HUES64 (cell line): ENCODE measurements around the gene AGO1.
"Not testable (repeated sequence)": the region's sequence is repeated elsewhere in the genome, so short reads cannot be mapped to it uniquely, and the experiment has no call there.

Experiments used
- H3K27ac ChIP-seq: 2 replicates; pipeline ENCODE4 v1.7.0; 2013; ENCODE audit warnings: low read depth, low read length, inconsistent platforms
- H3K27me3 ChIP-seq: 2 replicates; pipeline ENCODE4 v1.6.1; 2013; ENCODE audit warnings: mild to moderate bottlenecking, low read length; ENCODE audit not compliant: insufficient read depth
- H3K36me3 ChIP-seq: 2 replicates; pipeline ENCODE4 v1.6.1; 2013; ENCODE audit warnings: mild to moderate bottlenecking, low read length; ENCODE audit not compliant: insufficient read depth
- H3K4me1 ChIP-seq: 2 replicates; pipeline ENCODE4 v1.6.1; 2013; ENCODE audit warnings: mild to moderate bottlenecking, low read length, moderate library complexity; ENCODE audit not compliant: insufficient read depth
- H3K4me3 ChIP-seq: 2 replicates; pipeline ENCODE4 v1.5.1; 2013; ENCODE audit warnings: mild to moderate bottlenecking, low read length, moderate library complexity
- H3K9ac ChIP-seq: 2 replicates; pipeline ENCODE4 v1.6.1; 2013; ENCODE audit warnings: mild to moderate bottlenecking, low read depth, low read length
- H3K9me3 ChIP-seq: 2 replicates; pipeline ENCODE4 v1.6.1; 2013; ENCODE audit warnings: low read depth, low read length; ENCODE audit not compliant: insufficient read depth
- WGBS: fragments of 150-250, 120-280 bp; methylation state at CpG from one replicate; pipeline ENCODE4 v1.1.7; 2013; ENCODE audit warnings: missing lambda C conversion rate; 5-methylcytosine and 5-hydroxymethylcytosine counted together

AGO1 gene

DNA sequence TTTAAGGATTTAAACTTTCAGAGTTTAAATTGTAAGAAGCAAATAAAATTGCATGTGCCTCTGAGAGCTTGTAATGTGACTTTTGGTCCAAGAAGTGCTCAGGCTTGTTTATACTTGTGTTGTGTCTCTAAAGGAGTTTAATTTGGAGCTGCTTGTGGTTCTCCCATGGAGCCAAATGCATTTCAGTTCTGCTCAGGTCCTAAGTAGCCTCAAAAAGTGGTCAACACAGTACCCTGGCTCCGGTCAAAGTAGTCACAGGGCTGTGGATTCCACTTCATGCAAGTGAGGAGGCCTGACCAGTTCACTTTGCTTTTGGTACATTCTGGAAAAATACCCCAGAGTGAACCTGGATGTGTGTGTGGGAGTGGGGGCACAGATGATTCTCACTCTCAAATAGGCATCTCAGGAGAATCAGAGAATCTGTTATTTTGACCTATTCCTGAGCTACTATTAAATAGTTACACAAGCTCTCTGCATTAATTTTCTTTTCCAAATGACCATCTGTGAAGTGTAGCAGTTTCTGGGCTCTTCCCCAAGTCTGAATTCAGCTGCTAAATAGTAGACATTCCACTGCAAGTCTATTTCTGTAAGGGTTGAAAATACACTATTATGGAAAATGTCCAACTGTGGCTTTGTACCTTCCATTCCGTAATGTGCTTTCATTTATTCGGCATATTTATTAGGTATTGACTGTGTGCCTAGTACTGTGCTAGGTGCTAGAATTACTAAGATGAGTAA is 31.7 kb upstream of the AGO1 start:
- Histone ChIP-seq H3K36me3 (peaks cover 39% of the 10 kb centered on the region), H3K27ac (no peak overlapping the region), H3K4me3 (no peak overlapping the region), H3K4me1 (peaks cover 13% of the 10 kb centered on the region), H3K27me3 (no peaks in the 10 kb centered on the region), H3K9ac (no peak overlapping the region), H3K9me3 (no peaks in the 10 kb centered on the region)
- WGBS: 94% methylated on average over 3 of the region's 3 CpGs

DNA sequence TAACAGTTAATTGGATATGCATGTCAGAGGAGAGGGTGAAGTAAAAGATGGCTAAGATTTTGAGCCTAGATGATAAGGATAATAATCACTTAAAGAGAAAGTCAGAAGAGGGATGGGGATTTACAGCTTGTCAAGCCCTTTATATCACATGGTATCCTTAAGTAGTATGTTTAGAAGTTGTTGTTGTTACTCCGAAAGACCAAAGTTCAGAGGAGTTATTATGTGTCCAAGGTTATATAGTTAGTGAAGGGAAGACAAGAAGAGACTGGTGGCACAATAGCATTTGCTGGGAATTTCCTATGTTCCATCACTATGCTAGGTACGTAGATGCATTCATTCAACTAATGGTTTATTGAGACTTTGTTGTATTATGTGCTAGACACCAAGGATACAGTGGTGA is 30.8 kb upstream of the AGO1 start:
- Histone ChIP-seq H3K27me3 (no peaks in the 10 kb centered on the region), H3K9ac (no peak overlapping the region), H3K36me3 (peaks cover 39% of the 10 kb centered on the region), H3K9me3 (no peaks in the 10 kb centered on the region), H3K27ac (no peak overlapping the region), H3K4me1 (peaks cover 13% of the 10 kb centered on the region), H3K4me3 (no peak overlapping the region)
- 46% methylated on average over 2 of the region's 2 CpGs for WGBS

DNA sequence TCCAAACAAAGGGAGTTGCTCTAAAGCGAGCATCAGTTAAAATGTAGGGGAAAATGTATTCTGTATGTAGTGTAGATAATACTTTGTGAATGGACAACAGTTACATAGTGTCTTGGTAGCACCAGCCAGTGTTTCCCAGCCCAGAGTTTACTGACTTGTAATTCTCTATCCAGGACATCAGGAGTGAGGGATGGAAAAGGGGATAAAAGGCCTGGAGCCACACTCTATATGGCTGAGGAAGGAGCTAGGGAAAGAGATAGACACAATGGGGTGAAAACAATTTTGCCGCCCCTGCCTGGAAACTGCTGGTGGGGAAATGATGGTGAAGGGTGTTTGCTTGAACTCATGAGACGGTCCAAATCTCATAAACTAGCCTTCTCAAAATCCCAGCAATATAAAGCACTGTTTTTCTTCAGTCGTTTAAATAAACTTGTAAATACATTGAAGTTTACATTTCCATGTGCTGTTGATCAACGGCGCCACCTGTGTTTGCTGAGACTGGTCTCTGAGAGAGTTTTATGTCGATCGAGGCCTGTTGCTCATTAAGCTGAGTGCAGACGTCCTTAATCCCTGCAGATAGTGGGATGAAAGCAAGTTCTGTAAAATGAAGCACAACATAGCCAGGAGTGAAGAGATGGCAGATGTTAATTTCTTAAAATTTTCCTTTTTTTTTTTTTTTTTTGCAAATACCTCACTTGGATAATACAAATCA is 27.9 kb upstream of the AGO1 start:
- Histone ChIP-seq H3K27ac (no peak overlapping the region; the same call in 1 of the 2 replicates), H3K4me1 (peaks cover 6% of the 10 kb centered on the region; the same call in 1 of the 2 replicates), H3K9ac (no peak overlapping the region), H3K4me3 (no peak overlapping the region), H3K36me3 (peaks cover 32% of the 10 kb centered on the region), H3K27me3 (no peaks in the 10 kb centered on the region), H3K9me3 (no peaks in the 10 kb centered on the region)
- WGBS: 83% methylated on average over 8 of the region's 9 CpGs

DNA sequence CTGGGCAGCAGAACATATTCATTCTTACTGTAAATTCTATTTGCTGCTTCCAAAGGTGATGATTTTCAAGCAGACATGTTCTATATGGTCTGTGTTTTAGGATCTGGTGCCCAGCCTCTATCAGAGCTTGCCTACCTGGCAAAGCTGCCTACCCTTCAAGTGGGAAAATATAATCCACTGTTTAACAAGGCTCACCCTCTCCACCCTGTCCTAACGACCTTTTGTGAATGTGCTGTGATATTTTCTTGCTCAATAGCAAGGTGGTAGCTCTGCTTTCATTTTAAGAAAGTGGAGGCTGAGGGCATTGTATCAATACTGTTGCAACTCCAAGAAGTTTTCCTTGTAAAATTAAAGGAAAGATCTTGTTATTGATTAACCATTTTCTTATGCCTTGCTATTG is 26.0 kb upstream of the AGO1 start:
- Histone ChIP-seq H3K27me3 (no peaks in the 10 kb centered on the region), H3K36me3 (peaks cover 17% of the 10 kb centered on the region), H3K9ac (no peak overlapping the region), H3K4me1 (peaks cover 5% of the 10 kb centered on the region; the same call in 1 of the 2 replicates), H3K27ac (no peak overlapping the region), H3K4me3 (no peak overlapping the region), H3K9me3 (no peaks in the 10 kb centered on the region)
- 100% methylated on average over 1 of the region's 1 CpG for WGBS

DNA sequence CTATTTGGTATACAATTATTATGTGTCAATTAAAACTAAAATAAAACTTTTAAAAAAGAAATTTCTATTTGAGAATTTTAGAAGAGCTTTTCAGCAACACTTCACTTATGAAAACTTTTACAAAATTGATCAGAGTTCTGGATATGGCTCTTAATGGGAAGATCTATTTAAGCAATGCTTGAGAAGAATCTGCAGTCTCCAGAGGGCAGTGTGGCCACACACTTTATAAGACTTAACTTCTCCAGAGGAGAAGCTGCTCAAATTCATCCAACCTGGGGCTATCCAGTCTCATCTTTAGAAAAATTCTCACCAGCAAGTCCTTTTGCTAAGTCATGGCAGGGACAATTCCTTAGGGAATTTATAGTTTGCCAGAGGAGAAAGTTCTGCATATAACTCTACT is 25.2 kb upstream of the AGO1 start:
- Histone ChIP-seq H3K36me3 (peaks cover 11% of the 10 kb centered on the region), H3K27me3 (no peaks in the 10 kb centered on the region), H3K4me1 (peaks cover 5% of the 10 kb centered on the region; the same call in 1 of the 2 replicates), H3K4me3 (no peak overlapping the region), H3K9ac (no peak overlapping the region), H3K27ac (no peak overlapping the region), H3K9me3 (no peaks in the 10 kb centered on the region)

DNA sequence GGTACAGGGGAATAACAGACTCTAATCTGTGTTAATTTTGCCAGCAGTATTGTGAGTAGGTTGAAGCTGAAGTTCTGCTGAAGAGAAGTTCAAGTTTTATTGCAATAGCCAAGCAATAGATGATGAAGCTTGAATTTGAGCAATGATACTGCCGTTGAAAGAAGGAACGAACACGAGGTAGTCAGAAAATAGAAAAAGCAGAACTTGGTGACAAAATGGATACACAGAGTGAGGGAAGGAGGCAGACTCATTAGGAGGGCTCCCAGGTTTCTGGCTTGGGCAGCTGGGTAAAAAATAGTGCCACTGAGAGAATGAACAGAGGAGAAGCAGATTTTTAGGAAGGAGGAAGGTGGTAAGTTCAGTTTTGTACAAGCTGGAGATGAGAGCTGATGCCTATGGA is 22.3 kb upstream of the AGO1 start:
- no peaks in the 10 kb centered on the region for H3K36me3 ChIP-seq
- H3K4me3 ChIP-seq: no peak overlapping the region
- no peak overlapping the region for H3K9ac ChIP-seq
- 94% methylated on average over 3 of the region's 3 CpGs for WGBS
- H3K27ac ChIP-seq: no peak overlapping the region
- no peaks in the 10 kb centered on the region for H3K27me3 ChIP-seq
- no peaks in the 10 kb centered on the region for H3K4me1 ChIP-seq
- no peaks in the 10 kb centered on the region for H3K9me3 ChIP-seq

DNA sequence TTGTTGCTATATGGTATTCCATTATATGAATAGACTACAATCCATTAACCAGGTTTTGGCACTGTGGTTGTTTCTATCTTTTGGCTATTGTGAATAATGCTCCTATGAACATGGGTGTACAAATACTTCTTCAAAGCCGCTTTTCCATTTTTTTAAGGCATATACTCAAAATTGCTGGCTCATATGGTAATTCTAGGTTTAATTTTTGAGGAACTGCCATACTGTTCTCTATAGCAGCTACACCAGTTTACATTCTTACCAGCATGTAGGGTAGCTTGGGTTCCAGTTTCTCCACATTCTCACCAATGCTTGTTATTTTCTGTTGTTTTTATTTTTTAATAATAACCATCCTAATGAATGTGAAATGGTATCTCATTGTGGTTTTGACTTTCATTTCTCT is 19.9 kb upstream of the AGO1 start:
- Histone ChIP-seq H3K4me1 (no peaks in the 10 kb centered on the region), H3K9ac (no peak overlapping the region), H3K4me3 (no peak overlapping the region), H3K27ac (no peak overlapping the region), H3K27me3 (no peaks in the 10 kb centered on the region), H3K9me3 (no peaks in the 10 kb centered on the region), H3K36me3 (no peaks in the 10 kb centered on the region)
- WGBS: no CpG with 5 or more reads among the region's 1 CpG

DNA sequence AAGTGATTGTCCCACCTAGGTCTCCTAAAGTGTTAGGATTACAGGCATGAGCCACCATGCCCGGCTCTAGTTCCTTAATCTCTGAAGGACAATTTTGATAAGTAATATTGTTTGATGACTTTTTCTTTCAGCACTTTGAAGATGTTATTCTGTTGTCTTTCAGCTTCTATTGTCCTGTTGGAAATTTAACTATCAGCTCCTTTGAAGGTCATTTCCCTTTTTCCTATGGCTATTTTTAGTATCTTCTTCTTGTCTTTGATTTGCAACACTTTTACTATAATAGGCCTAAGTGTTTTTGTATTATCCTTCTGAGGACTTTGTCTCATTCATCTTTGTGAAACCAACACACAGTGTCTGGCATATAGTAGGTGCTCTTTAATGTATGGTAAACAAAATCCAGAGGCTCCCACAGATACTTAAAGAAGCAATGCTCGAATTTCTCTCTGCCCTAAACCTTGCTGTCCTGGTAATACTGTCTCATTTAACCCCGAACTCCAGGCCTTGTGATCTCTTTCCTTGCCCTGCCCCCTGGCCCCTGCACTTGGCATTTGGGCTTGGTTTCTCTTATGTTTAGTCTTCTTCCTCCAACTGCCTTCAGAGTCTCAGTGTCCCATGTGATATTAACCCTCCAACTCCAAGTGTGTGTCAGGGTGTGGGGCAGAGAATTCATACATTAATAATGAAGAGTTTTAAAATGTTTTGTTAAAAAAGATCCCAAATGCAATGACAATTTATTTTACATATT is 19.0 kb upstream of the AGO1 start:
- H3K4me3 ChIP-seq: no peak overlapping the region
- no peaks in the 10 kb centered on the region for H3K36me3 ChIP-seq
- H3K27me3 ChIP-seq: no peaks in the 10 kb centered on the region
- H3K9ac ChIP-seq: no peak overlapping the region
- no peaks in the 10 kb centered on the region for H3K4me1 ChIP-seq
- no peak overlapping the region for H3K27ac ChIP-seq
- WGBS: 84% methylated on average over 3 of the region's 3 CpGs
- H3K9me3 ChIP-seq: no peaks in the 10 kb centered on the region

DNA sequence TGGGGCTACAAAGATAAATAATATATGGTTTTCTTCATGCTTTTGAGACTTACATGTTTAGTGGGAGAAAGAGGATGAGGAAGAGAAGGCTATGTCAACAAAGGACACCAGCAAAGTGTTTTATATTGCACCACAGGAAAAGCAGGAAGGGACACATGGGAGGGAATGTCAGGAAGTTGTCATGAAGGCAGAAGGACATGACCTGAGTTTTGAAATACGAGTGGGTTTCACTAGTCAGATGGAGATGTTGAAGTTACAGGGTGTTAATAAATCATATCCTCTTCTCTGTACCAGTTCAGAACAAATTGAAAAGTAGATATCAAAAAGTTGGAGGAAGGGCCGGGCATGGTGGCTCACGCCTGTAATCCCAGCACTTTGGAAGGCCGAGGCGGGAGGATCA is 18.2 kb upstream of the AGO1 start:
- H3K4me3 ChIP-seq: no peak overlapping the region
- H3K36me3 ChIP-seq: no peaks in the 10 kb centered on the region
- H3K9me3 ChIP-seq: no peaks in the 10 kb centered on the region
- no peaks in the 10 kb centered on the region for H3K27me3 ChIP-seq
- 89% methylated on average over 5 of the region's 5 CpGs for WGBS
- H3K4me1 ChIP-seq: no peaks in the 10 kb centered on the region
- no peak overlapping the region for H3K9ac ChIP-seq
- H3K27ac ChIP-seq: no peak overlapping the region

DNA sequence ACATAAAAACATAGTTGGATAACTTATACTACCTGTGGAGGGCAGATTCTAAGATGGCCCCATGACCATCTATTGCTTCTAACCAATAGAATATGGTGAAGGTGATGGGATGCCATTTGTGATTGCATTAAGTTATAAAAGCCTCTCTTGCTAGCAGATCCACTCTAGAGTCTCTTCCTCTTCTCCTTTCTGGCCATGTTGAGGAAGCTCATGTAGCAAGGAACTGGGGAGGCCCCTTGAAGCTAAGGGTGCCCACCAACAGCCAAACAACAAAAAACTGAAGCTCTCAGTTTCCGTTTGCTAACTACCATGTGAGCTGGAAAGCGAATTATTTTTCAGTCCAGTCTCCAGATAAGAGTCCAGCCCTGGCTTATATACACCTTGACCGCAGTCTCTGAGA is 16.0 kb upstream of the AGO1 start:
- WGBS: 96% methylated on average over 3 of the region's 3 CpGs
- Histone ChIP-seq H3K27ac (no peak overlapping the region), H3K36me3 (no peaks in the 10 kb centered on the region), H3K9me3 (no peaks in the 10 kb centered on the region), H3K4me3 (no peak overlapping the region), H3K9ac (no peak overlapping the region), H3K4me1 (no peaks in the 10 kb centered on the region), H3K27me3 (no peaks in the 10 kb centered on the region)

DNA sequence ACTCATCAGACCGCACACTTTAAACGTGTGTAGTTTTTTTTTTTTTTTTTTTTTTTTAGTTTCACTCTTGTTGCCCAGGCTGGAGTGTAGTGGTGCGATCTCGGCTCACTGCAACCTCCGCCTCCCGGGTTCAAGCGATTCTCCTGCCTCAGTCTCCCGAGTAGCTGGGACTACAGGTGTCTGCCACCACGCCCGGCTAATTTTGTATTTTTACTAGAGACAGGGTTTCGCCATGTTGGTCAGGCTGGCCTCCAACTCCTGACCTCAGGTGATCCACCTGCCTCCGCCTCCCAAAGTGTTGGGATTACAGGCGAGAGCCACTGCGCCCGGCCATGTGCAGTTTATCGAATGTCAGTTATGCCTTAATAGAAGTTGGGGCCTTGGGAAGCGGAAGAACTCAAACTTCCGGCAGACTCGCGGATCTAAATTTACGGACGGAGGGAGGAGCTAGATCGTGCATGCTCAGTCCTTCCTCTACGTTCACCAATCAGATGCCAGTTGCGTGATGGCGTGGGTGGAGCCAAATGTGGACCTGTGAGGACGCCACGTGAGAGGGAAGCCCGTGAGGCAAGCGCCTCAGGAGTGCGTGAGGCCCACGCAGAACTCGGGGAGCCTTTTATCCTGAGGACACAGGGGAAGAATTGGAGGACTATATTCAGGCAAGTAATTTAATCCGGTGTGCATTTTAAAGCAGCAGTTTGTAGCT is 13.6 kb upstream of the AGO1 start:
- H3K27ac ChIP-seq, H3K36me3 ChIP-seq, H3K9me3 ChIP-seq, H3K4me3 ChIP-seq, H3K4me1 ChIP-seq, H3K9ac ChIP-seq, H3K27me3 ChIP-seq: not testable (repeated sequence)
- WGBS: 94% methylated on average over 32 of the region's 34 CpGs
